Hematopoietic multipotent progenitor cell treated with erythropoietin and hydrocortisone succinate and interleukin-3 and kit ligand, for 15 days (in vitro differentiated cells): ENCODE data around the gene HSF2BP.
"Not testable (repeated sequence)": the region's sequence is repeated elsewhere in the genome, so short reads cannot be mapped to it uniquely, and the experiment has no call there.

Source experiments
- DNase-seq: peaks from one replicate; pipeline ENCODE4 v3.0.0-alpha.2; 2015; ENCODE audit warnings: low spot score

HSF2BP gene

GRCh38 chr21:43687566-43688399 is 28.5 kb upstream of the HSF2BP start:
- no peak for DNase-seq

GRCh38 chr21:43686811-43687565 is 27.7 kb upstream of the HSF2BP start:
- no peak for DNase-seq

- DNase-seq = no peak
These were observed 25.1 kb upstream of the HSF2BP start for GRCh38 chr21:43684424-43684823.

- no peak for DNase-seq
These were observed 22.4 kb upstream of the HSF2BP start for GRCh38 chr21:43681650-43682049.

- not testable (repeated sequence) for DNase-seq
These were observed 21.1 kb upstream of the HSF2BP start for GRCh38 chr21:43680421-43680820.

GRCh38 chr21:43679951-43680350 is 20.7 kb upstream of the HSF2BP start:
- DNase-seq = no peak

GRCh38 chr21:43676391-43676790 is 17.1 kb upstream of the HSF2BP start:
- no peak for DNase-seq

- DNase-seq = no peak
These were observed 16.6 kb upstream of the HSF2BP start for GRCh38 chr21:43675871-43676270.

GRCh38 chr21:43669828-43670605 is 10.7 kb upstream of the HSF2BP start:
- no peak for DNase-seq

- no peak for DNase-seq
These were observed 8.1 kb upstream of the HSF2BP start for GRCh38 chr21:43667191-43667904.

GRCh38 chr21:43665879-43666278 is 6.6 kb upstream of the HSF2BP start:
- no peak for DNase-seq

- DNase-seq = no peak
These were observed 5.1 kb upstream of the HSF2BP start for GRCh38 chr21:43664358-43664757.

- no peak for DNase-seq
These were observed 3.7 kb upstream of the HSF2BP start for GRCh38 chr21:43663033-43663432.

- DNase-seq = no peak
These were observed 3.0 kb upstream of the HSF2BP start for GRCh38 chr21:43662286-43662685.

GRCh38 chr21:43658769-43659135 is 536 bp downstream of the HSF2BP start:
- DNase-seq = no peak

GRCh38 chr21:43658088-43658741 is 1.1 kb downstream of the HSF2BP start:
- no peak for DNase-seq

GRCh38 chr21:43657355-43658087 is 1.8 kb downstream of the HSF2BP start:
- DNase-seq = no peak

- no peak for DNase-seq
These were observed 4.3 kb downstream of the HSF2BP start for GRCh38 chr21:43654806-43655489.

- DNase-seq = no peak
These were observed 5.7 kb downstream of the HSF2BP start for GRCh38 chr21:43653626-43654025.

- no peak for DNase-seq
These were observed 6.7 kb downstream of the HSF2BP start for GRCh38 chr21:43652616-43653015.
